GM21737 (cell line): ENCODE results near the gene RANBP3L.
"Not testable (repeated sequence)": the region's sequence is repeated elsewhere in the genome, so short reads cannot be mapped to it uniquely, and the experiment has no call there.

ENCODE experiments used
- ATAC-seq: cut with Tn5 transposase; IDR thresholded peaks from one replicate; pipeline ENCODE4 v1.9.1; 2021; ENCODE audit warnings: mild to moderate bottlenecking, moderate library complexity; ENCODE audit not compliant: unreplicated experiment

RANBP3L gene

DNA sequence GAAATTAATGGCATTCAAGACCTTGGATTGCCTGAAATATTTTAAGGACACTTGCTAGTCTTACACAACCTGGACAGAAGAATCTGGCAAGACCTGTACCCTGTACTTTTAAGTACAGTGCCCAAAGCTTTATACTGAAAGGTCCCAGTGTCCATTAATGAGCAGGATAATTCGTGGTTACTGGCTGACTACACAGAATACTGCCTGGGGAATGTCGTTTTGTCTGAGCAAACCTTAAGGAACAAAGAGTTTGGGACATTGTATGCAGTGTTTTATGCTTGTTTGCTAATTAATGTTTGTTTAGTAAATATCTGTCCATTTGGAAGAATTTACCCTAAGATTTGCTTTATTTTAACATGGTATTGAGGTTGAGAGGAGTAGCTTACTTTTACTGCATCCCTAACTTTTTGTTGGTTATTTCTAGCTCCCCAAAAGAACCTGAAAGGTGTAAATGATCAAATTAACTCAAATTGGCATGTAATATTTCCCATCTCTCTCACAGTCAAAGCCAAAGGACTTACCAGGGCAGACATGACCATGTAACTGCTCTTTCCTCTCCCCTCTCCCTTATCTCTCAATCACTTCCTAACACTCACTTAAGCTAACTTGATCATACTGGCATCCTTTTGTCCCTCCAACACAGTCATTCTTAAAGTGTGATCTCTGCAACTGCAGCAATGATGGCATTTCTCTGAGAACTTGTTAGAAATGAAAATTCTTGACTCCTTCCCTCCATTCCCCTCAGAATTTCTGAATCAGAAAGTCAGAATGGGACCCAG lies 15.7 kb downstream of the RANBP3L start:
- ATAC-seq, result no peak

DNA sequence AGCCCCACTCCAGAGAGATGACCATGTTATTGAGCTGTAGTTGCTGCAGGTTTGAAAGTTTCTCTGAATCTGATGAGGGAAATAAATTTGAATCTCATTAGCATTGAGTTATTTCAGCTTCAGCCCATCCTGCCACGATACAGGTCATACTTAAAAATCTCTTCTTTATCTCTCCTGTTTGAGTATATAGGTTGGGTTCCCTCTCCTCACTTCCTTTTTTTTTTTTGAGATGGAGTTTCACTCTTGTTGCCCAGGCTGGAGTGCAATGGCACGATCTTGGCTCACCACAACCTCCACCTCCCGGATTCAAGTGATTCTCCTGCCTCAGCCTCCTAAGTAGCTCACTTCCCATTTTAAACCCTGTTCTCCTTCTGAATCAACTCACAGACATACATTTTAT lies 17.9 kb downstream of the RANBP3L start:
- not testable (repeated sequence) for ATAC-seq

DNA sequence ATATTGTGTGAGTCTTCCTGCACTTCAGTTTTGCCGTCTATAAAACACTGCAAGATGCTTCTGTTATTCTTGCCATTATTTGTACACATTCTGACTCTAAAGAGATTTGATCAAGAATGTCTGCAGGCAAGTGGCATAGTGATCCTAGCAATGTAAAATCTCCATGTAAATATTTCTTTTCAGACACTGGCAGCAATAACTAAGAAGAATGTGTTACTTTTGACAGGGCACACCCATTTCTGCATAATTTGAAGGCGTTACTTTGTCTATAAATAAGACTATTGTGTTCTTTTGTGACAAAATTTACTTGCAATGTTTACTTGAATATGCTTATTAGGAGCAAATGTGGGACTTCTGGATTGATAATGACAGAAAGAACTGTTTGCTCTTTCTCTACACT lies 20.1 kb downstream of the RANBP3L start:
- no peak for ATAC-seq

DNA sequence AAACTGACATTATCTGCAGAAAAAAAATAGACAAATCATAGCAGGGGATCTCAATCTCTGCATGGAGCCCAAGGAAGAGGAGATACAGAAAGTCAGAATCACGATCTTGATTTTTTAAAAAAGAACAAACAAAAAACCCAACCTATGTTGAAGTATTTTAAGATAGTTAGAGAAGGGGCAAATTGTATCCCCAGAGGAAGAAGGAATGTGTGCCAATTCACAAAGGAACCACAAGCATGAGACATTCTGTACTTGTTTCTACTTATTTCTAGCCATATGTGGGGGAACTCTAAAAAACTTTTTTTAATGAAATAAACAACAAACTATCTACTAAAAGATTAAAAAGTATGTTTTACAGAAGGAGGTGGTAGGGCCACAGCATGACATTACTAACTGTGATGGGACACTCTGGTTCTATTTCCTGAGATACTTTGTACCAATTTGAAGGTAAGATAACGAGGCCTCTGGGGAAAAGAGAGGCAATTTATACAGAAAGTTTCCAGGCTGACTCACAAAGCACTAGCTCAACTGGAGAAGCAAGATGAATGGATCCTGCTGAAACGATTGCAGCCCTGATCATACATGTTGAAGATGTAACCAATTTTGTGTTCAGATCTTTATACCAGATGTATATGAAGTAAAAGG lies 22.5 kb downstream of the RANBP3L start:
- no peak for ATAC-seq

DNA sequence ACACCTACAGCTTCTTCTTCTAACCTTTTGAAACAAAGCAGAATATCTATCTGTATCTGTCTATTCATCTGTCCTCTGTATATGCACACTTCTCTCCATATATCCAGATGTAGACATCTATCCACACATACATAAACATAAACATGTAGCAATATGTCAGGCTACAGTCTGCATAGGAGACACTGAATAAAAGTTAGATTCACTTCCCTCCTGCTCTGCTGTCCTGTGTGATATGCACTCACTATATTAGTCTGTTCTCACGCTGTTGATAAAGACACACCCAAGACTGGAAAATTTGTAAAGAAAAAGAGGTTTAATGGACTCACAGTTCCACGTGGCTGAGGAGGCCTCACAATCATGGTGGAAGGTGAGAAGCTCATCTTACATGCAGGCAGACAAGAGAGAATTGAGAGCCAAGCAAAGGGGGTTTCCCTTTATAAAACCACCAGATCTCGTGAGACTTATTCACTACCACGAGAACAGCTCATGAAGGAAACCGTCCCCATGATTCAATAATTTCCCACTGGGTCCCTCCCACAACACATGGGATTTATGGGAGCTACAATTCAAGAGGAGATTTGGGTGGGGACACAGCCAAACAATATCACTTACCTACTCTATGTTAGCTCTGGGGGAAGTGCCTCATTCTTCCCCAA lies 24.1 kb downstream of the RANBP3L start:
- no peak for ATAC-seq

DNA sequence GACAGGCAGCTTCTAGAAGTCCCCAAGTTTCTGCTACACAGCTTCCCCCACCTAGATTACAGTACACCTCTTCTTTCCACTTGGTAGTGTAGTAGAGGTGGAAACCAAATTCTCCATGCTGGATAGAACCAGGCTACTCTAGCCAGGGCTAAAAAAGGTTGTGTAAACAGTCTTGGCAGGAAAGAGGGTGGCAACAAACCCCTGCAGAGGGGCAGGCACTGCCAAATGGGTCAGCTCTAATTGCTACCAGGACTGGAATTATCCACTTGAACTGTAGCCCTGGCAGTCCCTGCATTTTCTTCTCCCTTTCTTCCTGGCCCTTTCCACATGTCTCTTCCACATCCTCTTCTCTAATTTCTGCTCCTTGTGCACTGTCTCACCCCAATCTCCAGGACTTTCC lies 24.8 kb downstream of the RANBP3L start:
- ATAC-seq, result no peak

DNA sequence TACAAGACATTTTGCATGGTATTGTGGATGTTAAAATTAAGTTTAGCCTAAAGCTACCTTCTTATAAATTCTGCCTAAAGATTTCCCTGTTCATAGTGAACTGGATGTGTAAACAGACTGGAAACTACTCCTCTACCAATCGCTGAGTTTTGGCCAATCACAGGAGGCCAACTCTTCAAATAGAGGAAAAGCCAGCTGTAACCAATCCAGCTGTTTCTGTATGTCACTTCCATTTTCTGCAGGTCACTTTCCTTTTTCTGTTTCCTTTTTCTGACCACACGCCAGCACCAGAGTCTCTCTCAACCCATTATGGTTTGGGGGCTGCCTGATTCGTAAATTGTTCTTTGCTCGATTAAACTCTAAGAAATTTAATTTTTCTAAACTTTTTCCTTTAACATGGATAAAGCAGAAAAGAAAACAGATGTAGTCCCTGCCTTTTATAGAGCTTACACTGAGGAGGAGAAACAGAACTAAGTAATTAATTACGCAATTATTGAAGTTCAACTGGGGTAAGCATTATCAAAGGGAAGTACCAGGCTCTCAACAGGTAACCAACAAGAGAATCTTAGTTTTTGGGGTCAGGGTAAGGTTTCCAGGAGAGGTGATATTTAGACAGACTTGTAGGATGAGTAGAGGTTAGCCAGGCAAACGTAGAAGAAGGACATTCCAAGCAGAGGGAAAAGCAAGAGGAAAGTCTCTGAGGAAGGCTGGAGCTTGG lies 27.7 kb downstream of the RANBP3L start:
- ATAC-seq, result no peak

DNA sequence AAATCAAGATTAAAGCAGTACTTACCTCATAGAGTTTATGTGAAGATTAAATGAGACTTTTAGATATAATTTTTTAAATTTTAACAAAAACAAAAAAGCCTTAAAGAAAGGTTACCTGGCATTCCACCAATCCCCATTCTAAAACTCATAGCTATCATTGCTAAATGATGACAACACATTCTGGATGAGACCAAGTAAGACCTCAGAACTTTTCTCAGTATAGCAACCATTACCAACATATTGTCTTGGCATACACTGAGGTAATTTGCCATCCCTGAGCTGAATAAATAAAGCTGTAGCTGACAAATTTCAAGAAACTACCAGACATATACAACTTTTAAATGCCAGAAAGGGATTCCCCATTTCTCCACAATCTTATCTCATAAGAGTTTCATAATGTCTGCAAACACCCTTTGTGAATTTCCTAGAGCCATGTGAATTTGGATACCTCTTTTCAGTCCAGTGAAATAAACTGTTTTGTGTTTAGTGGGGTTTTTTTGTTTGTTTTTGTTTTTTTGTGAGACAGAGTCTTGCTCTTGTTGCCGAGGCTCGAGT lies 29.5 kb downstream of the RANBP3L start:
- no peak for ATAC-seq

DNA sequence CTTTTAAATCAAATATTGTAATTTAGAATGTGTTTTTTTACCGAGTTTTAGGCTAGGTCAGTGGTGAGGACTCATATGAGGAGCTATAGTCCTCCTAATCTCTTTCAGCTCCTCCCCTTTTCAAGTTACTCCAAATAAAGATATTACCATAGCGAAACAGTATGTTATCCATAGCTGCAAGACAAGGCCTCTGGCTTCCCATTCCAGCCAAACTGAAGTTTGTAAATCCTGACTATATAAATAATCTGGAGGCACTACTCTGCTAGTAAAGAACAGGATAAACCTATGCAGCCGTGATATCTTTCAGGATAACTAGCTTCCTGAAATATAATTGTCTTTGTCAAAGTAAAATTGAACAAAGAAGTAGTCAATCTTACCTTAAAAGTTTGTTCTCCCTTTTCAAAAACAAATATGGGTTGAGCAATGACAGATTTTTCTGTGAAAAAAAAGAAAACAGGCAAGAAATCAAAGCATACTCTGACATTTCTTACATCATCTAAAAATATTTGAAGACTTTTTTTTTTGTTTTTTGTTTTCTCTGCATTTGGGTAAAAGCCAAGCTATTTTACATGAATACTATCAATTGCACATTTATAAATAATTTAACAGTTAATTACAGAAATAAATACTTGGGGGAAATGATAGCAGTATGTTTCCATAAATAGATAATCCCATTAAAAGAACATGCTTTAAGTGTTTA lies 30.7 kb downstream of the RANBP3L start:
- no peak for ATAC-seq

DNA sequence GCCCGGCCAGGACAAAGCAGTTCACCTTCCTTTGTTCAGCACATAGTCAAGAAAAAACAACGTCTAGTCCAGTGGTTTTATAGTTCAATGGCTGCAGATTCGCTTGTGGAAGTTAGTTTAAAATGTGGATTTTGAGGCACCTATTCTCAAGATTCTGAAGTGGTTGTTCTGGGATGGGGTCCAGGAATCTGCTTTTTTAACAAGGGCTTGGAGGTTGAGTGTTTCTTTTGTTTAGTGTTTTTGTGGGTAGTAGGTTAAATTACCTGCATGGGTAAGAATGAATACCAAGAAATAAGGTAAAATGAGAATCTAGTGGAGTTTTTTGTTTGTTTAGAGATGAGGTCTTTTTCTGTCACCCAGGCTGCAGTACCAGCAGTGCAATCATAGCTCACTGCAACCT lies 31.5 kb downstream of the RANBP3L start:
- ATAC-seq, result no peak

DNA sequence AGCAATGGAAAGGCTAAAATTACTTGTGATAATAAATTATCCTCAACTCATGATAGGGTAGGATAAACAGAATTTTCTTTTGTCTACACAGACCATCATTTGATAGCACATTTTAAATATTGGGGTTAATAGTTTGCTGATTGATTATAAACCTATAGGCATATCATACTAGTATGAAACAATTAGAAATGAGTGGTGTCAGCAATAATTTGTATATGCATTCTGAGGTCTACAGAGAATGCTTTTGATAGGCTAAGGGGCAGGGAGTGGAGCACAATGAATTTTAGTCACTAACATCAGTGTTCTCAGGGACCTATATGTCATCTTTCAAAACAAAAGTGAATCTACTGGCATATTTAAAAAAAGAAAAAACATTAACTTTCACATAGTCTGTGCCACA lies 32.2 kb downstream of the RANBP3L start:
- no peak for ATAC-seq

DNA sequence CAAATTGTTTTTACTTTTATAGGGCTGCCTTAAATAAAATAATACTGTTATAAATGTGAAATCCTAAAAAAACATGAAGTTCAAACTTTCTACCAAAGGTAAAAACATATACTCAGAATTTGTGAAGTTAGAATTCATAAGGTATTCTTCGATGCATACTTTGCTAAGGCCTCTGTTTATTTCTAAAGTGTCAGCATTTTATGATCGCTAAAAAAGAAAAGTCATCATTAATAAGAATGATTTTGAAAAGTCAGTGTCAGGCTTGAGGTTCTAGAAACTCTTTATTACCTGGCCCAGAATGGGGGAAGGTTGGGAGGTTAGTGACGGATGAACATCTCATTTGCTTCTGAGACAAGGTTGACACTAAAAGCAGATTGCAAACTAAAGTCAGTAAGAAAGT lies 33.8 kb downstream of the RANBP3L start:
- no peak for ATAC-seq

DNA sequence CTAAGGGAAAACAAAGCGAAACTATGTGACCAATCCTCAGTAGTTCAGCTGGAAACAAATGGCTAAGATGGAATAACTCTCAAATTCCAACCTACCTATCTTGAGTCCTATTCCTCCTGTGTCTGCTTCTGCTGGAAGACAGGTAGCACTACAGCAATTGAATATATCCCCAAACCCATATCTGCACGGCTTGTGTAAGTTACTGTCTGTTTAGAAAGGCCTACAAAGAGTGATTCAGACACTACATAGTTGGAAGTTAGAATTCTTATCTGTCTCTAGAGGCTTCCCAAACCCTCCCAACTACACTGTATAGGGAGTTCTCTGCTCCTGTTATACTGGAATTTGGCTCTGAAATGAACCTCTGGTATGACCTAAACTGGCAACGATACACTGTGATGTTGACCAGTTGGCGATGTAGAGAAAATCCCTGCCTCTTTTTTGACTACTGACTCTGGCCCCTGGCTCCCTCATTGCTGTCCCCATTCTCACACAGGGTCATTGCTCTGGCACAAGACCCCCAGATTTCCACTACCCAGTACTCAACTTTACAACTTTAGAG lies 37.4 kb downstream of the RANBP3L start:
- no peak for ATAC-seq

DNA sequence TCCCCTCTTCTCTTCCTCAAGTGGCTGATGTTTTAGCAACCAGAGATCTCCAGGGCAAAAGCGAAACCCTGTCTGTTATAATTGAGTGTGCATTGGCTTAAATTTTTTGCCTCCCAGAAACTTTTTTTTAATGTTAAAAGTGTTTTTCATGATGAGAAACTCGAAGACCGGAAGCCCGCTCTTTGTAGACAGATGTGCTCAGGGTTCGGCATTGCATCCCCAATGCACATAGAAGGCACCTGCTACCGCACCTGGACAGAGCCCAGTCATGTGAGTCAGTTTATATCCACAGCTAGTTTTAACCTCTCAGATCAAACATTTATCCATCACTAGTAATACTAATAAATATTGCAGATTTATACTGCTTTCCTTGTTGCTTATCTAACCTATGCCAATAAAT lies 40.5 kb downstream of the RANBP3L start:
- ATAC-seq, result no peak

DNA sequence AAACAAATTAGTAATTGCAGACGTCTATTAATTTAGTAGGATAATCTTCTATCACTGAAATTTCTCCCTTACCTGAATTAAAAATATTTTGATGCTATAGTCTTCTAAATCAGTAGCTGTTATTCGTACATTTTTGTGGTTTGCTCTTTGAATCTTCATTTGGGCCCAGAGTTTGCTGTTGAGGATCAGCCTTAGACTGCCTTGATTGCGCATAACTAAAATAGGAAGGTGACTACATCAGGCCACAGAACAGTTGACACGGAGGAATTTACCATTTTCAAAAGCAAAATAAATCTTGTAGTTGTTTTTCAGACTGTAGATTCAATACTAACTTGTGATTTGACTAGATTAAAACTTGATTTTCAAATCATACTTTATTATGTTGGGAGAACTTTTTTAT lies 48.1 kb downstream of the RANBP3L start:
- ATAC-seq, result no peak

DNA sequence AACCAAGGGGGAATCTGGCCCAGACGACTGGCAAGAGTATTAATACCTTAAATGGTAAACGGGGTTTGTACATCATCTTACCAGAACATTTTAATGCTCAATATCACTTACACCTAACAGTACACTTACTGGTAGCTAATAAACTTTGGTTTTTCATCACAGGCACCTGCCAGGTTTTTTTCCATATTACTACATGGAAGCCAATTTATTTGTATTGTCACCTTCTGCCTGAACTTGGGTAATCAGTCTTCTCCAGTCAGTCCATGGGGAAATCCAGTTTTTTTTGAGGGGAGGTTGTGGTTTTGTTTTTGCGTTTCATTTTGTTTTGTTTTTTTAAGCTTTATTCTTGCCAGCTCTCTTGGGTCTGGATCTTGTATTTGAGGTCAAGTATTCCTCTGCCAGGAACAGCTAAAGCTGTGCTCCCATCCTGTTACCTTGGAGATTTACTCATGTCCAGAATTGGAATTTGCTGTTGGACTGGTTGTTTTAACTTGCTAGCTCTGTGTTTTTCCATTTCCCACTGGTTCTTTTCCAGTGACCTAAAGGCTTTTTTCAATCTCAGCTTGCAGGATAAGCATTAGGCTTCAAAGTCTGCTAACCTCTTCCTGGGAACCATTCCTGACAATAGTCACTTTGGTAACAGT lies 48.9 kb downstream of the RANBP3L start:
- no peak for ATAC-seq

DNA sequence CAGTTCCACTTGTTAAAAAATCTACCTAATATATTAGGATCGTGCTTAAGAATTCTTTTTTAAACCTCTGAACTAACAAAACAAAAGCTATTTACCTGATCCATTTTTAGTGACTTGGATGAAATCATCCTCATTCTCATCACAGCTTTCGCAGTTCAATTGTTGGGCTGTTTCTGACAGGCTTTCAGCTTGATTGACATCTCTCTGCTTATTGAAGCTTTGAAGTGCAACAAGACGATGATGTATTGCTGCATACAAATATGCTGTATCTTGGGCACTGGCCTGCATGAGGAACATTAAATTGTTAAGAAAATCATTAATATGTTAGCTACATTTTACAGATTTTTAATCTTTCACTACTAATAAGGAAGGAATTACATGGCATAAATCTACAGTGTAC lies 50.5 kb downstream of the RANBP3L start:
- ATAC-seq, result no peak

DNA sequence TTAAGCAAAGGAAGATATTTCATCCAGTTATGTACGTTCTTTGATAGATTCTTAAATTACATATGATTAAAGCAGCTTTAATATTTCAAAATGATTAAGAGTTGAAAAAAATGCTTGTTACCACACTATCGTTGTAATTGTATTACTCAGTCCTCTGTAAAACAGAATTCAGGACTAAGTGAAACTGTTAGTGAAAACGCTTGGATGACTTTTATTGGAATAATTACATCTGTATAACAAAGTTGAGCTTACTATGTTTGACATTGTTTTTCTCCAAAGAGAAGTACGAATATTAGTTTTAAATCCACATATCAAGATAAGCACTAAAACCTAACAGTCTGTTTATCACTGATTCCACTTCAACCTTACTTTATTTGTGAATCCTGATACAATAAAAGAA lies 51.3 kb downstream of the RANBP3L start:
- no peak for ATAC-seq

DNA sequence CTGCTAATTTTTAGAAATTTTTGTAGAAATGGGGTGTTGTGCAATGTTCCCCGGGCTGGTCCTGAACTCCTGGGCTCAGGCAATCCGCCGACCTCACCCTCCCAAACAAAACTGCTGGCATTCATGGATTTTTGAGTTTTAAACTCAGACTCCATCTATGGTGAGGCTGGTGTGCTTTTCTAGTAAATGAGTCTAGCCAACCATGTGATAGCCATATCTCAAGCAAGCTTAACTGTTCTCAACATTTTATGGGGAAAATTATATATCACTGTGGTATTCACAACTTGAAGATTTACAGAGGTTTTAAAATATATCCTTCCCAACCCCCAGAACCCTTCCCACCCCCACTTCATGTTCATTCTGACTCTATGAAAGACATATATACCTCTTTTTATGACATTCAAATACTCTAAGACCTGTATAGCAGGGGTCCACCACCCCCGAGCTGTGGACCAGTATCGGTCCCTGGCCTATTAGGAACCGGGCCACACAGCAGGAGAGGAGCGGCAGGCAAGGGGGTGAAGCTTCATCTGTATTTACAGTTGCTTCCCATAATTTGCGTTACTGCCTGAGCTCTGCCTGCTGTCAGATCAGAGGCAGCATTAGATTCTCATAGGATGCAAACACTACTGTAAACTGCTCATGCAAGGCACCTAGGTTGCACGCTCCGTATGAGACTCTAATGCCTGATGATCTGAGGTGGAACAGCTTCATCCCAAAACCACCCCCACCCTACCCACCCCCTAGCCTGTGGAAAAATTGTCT lies 55.5 kb downstream of the RANBP3L start:
- ATAC-seq, result no peak
